Endodermal cell (in vitro differentiated cells): ENCODE results near the gene PPP4R3C. TPM values are rescaled to one million over a fixed set of nuclear protein-coding genes. Genes with fewer than 3 reads are reported as not detected.

Experiments used
- DNase-seq: peaks from one replicate; pipeline ENCODE4 v3.0.0-alpha.2; 2017
- H3K27ac ChIP-seq: 2 replicates; pipeline ENCODE4 v1.5.1; 2013; ENCODE audit warnings: mild to moderate bottlenecking, low read depth, low read length, moderate library complexity
- H3K27me3 ChIP-seq: 2 replicates; pipeline ENCODE4 v1.6.1; 2013; ENCODE audit warnings: mild to moderate bottlenecking, low read length, moderate library complexity; ENCODE audit not compliant: insufficient read depth, control insufficient read depth, poor library complexity, severe bottlenecking
- H3K36me3 ChIP-seq: 2 replicates; pipeline ENCODE4 v1.7.0; 2013; ENCODE audit warnings: mild to moderate bottlenecking, low read length, moderate library complexity; ENCODE audit not compliant: control insufficient read depth, insufficient read depth
- H3K4me1 ChIP-seq: one replicate; pipeline ENCODE4 v1.7.0; 2013; ENCODE audit warnings: low read length; ENCODE audit not compliant: control insufficient read depth, insufficient read depth
- H3K4me3 ChIP-seq: 2 replicates; pipeline ENCODE4 v1.5.1; 2013; ENCODE audit warnings: mild to moderate bottlenecking, low read length, moderate library complexity
- H3K9ac ChIP-seq: 2 replicates; pipeline ENCODE4 v1.6.1; 2013; ENCODE audit warnings: mild to moderate bottlenecking, low read length, moderate library complexity; ENCODE audit not compliant: poor library complexity, severe bottlenecking; ENCODE audit errors: extremely low read depth
- H3K9me3 ChIP-seq: 2 replicates; pipeline ENCODE4 v1.6.1; 2013; ENCODE audit warnings: mild to moderate bottlenecking, low read length, moderate library complexity; ENCODE audit not compliant: control insufficient read depth
- H3K27ac Mint-ChIP-seq: 2 replicates; pipeline ENCODE4 v1.8.0; 2020; ENCODE audit warnings: mixed read lengths
- H3K27me3 Mint-ChIP-seq: 2 replicates; pipeline ENCODE4 v1.8.0; 2021; ENCODE audit warnings: mild to moderate bottlenecking, mixed read lengths; ENCODE audit not compliant: insufficient read depth
- H3K36me3 Mint-ChIP-seq: 2 replicates; pipeline ENCODE4 v1.8.0; 2020; ENCODE audit warnings: low read depth, mixed read lengths
- H3K4me1 Mint-ChIP-seq: 2 replicates; pipeline ENCODE4 v1.8.0; 2020; ENCODE audit warnings: mixed read lengths
- H3K4me3 Mint-ChIP-seq: 2 replicates; pipeline ENCODE4 v1.8.0; 2020; ENCODE audit warnings: mild to moderate bottlenecking, moderate library complexity, mixed read lengths
- H3K9me3 Mint-ChIP-seq: 2 replicates; pipeline ENCODE4 v1.8.0; 2020; ENCODE audit warnings: mild to moderate bottlenecking, mixed read lengths
- total RNA-seq, 2 donors: library from RNA; stranded (reverse); fragmentation: NEBNext Ultra II Directional in 1 of 2; extraction: Animal tissue kit (Norgen Biotek cat#: 25700) in 1 of 2; gene quantifications; 2 replicates in 1 of 2; 3 replicates in 1 of 2; pipeline ENCODE4 v1.2.1, GENCODE V29; 2021
- TF ChIP-seq, protein P1 (sequence below): fragments of 200-600 bp; sonication (generic); conservative IDR thresholded peaks from 2 replicates; pipeline ENCODE4 v1.5.0; 2021; ENCODE audit warnings: antibody characterized with exemption, mild to moderate bottlenecking

PPP4R3C gene
- total RNA-seq, 2 donors from 2014 or later = not detected

DNA sequence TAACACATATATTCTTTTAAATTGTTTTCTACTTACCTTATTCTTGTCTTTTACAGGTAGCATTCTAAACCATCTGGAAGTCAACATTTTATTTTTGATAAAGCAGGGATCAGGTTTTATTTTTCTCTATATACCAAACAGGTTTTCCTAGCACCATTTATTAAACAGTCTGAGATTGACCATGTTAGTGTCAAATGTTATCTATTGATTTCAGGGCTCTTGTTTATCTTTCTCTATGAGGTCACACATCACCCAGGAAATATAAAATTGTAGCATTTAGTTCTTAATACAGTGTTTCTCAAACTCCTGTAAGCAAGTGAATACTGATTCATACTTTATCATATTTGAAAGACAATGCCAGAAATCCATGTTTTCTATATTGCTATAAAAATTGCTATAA lies 28.1 kb downstream of the PPP4R3C start:
- no peak overlapping the region for H3K4me3 Mint-ChIP-seq
- Histone ChIP-seq H3K27me3 (no peaks in the 10 kb centered on the region), H3K4me1 (no peaks in the 10 kb centered on the region), H3K9me3 (no peaks in the 10 kb centered on the region), H3K9ac (no peak overlapping the region), H3K27ac (no peak overlapping the region), H3K36me3 (no peaks in the 10 kb centered on the region), H3K4me3 (no peak overlapping the region)
- TF ChIP-seq, protein P1, sequence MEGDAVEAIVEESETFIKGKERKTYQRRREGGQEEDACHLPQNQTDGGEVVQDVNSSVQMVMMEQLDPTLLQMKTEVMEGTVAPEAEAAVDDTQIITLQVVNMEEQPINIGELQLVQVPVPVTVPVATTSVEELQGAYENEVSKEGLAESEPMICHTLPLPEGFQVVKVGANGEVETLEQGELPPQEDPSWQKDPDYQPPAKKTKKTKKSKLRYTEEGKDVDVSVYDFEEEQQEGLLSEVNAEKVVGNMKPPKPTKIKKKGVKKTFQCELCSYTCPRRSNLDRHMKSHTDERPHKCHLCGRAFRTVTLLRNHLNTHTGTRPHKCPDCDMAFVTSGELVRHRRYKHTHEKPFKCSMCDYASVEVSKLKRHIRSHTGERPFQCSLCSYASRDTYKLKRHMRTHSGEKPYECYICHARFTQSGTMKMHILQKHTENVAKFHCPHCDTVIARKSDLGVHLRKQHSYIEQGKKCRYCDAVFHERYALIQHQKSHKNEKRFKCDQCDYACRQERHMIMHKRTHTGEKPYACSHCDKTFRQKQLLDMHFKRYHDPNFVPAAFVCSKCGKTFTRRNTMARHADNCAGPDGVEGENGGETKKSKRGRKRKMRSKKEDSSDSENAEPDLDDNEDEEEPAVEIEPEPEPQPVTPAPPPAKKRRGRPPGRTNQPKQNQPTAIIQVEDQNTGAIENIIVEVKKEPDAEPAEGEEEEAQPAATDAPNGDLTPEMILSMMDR = no peak
- DNase-seq = no peak
- H3K27me3 Mint-ChIP-seq = no peaks in the 10 kb centered on the region
- peaks cover under 1% of the 10 kb centered on the region for H3K9me3 Mint-ChIP-seq
- no peaks in the 10 kb centered on the region for H3K4me1 Mint-ChIP-seq
- H3K27ac Mint-ChIP-seq = no peak overlapping the region
- H3K36me3 Mint-ChIP-seq = no peaks in the 10 kb centered on the region

Other genes starting within 250 kb of the PPP4R3C start
- gene DCAF8L2, start 127.0 kb upstream of the PPP4R3C start, total RNA-seq = not detected